ENCODE results near the gene KRT16. TPM values are rescaled to one million over a fixed set of nuclear protein-coding genes. Genes with fewer than 3 reads are reported as not detected.
"Not testable (repeated sequence)": the region's sequence is repeated elsewhere in the genome, so short reads cannot be mapped to it uniquely, and the experiment has no call there.

KRT16 gene
- total RNA-seq, 1 experiment from 2014 or later = not detected

DNA sequence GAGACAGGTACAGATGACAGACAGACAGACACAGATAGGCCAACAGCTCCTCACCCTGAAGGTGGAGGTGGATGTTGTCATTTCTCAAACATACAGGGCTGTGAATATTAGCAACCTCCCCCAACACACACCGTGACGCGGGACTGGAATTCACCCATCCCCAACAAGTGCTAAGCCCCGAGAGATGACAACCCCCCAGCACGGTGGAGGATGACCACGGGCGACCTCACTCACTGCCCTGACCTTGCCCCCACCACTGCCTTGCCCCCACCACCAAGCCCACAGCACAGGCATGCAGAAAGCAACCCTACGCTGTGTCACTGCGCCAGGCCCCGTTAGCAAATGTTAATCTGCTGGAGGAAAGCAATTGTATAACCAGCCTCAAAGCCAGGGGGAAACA lies 16.7 kb upstream of the KRT16 start:
- Histone ChIP-seq H3K4me2 (ENCODE audit: insufficient read depth, insufficient read length, low read length) (no peak overlapping the region), H3K56ac (ENCODE audit: insufficient read length, low read depth, low read length) (no peak overlapping the region), H4K20me1 (ENCODE audit: control insufficient read depth, insufficient read depth, insufficient read length) (no peaks in the 10 kb centered on the region), H3K79me1 (ENCODE audit: insufficient read depth, low read depth, low read length, poor library complexity, severe bottlenecking) (no peaks in the 10 kb centered on the region), H2BK20ac (ENCODE audit: low read depth, low read length, poor library complexity, severe bottlenecking) (no peak overlapping the region), H3K79me2 (ENCODE audit: insufficient read depth, low read length) (no peaks in the 10 kb centered on the region), H3K18ac (ENCODE audit: insufficient read length, low read depth, low read length) (no peak overlapping the region), H2AFZ (ENCODE audit: low read length) (no peak overlapping the region), H3K23ac (ENCODE audit: insufficient read length, low read depth, low read length) (no peak overlapping the region), H2AK5ac (ENCODE audit: insufficient read length, low read length) (no peak overlapping the region), H2BK15ac (ENCODE audit: low read depth, low read length) (no peak overlapping the region), H4K8ac (replicated peaks; ENCODE audit: insufficient read length, low read depth, low read length) (no peak overlapping the region), H2BK5ac (ENCODE audit: insufficient read length, low read length) (no peak overlapping the region), H3K4ac (ENCODE audit: low read depth, low read length) (no peak overlapping the region), H2BK12ac (ENCODE audit: insufficient read length, low read depth, low read length) (no peak overlapping the region), H3K23me2 (ENCODE audit: insufficient read length, low read depth, low read length, poor library complexity, severe bottlenecking) (no peaks in the 10 kb centered on the region), H3K9ac (ENCODE audit: extremely low read depth, insufficient read length, low read length) (no peak overlapping the region), H3T11ph (ENCODE audit: low read length) (no peak overlapping the region), H3K4me1 (ENCODE audit: insufficient read depth, low read length) (no peaks in the 10 kb centered on the region; the same call in 1 of the 2 replicates), H4K5ac (ENCODE audit: insufficient read length, low read depth, low read length) (no peak overlapping the region), H3K27me3 (ENCODE audit: insufficient read depth, low read length) (no peaks in the 10 kb centered on the region), H2BK120ac (ENCODE audit: low read depth, low read length, poor library complexity, severe bottlenecking) (no peak overlapping the region), H3K27ac (ENCODE audit: insufficient read length, low read depth, low read length) (no peak overlapping the region), H3K9me3 (ENCODE audit: control insufficient read depth, low read depth, low read length) (no peaks in the 10 kb centered on the region), H4K91ac (ENCODE audit: insufficient read length, low read depth, low read length) (no peak overlapping the region), H3K14ac (ENCODE audit: insufficient read depth, low read length) (no peak overlapping the region)
- Mint-ChIP-seq H3K4me1 (peaks cover 25 to 33% of the 10 kb centered on the region in 2 experiments), H3K36me3 (ENCODE audit: insufficient read depth in 1 of 3, low read depth in 3 of 3) (no peaks in the 10 kb centered on the region; a peak in 1 of 7 replicates), H3K4me3 (no peak overlapping the region), H3K27me3 (ENCODE audit: low read depth) (no peaks in the 10 kb centered on the region), H3K27ac (peak overlapping the region in 1 of 3 experiments; percentile 59; a peak in 1 of 7 replicates), H3K9me3 (no peaks in the 10 kb centered on the region)
- no CpG with 5 or more reads among the region's 10 CpGs for WGBS (ENCODE audit: extremely low coverage, insufficient read length, low lambda C conversion rate)
- DNase-seq = no peak
- TF ChIP-seq, protein P1, sequence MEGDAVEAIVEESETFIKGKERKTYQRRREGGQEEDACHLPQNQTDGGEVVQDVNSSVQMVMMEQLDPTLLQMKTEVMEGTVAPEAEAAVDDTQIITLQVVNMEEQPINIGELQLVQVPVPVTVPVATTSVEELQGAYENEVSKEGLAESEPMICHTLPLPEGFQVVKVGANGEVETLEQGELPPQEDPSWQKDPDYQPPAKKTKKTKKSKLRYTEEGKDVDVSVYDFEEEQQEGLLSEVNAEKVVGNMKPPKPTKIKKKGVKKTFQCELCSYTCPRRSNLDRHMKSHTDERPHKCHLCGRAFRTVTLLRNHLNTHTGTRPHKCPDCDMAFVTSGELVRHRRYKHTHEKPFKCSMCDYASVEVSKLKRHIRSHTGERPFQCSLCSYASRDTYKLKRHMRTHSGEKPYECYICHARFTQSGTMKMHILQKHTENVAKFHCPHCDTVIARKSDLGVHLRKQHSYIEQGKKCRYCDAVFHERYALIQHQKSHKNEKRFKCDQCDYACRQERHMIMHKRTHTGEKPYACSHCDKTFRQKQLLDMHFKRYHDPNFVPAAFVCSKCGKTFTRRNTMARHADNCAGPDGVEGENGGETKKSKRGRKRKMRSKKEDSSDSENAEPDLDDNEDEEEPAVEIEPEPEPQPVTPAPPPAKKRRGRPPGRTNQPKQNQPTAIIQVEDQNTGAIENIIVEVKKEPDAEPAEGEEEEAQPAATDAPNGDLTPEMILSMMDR (conservative IDR thresholded peaks at IDR 0.05) = no peak

DNA sequence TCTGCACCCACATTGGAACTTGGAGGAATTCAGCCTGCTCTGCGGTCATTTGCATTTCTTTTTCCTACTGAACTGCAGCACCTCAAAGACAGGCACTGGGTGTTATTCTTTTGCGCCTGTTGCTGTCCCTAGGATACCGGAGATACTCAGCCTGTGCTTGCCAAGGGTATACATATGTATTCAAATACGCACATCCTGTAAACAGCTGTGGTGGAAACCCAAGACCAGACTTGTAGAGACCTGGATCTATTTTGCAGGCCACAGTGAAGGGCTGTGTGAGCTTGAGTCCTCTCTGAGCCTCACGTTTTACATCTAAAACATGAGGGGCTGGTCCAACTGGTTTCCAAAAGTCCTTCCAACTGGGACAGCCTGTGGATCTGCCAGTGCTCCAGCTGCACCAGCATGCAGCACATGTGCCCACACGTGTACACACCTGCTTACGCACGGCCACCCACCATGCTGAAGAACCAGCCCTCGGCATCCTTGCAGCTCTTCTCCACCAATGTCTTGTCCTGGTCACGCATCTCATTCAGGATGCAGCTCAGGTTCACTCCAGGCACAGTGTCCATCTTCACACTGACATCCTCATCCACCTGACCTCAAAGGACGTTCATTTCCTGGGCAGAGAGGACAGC lies 16.2 kb upstream of the KRT16 start:
- not testable (repeated sequence) for H3K36me3 Mint-ChIP-seq (ENCODE audit: insufficient read depth in 1 of 3, low read depth in 3 of 3); H3K23me2 ChIP-seq (ENCODE audit: insufficient read length, low read depth, low read length, poor library complexity, severe bottlenecking); H3K4me2 ChIP-seq (ENCODE audit: insufficient read depth, insufficient read length, low read length); H3K18ac ChIP-seq (ENCODE audit: insufficient read length, low read depth, low read length); H4K5ac ChIP-seq (ENCODE audit: insufficient read length, low read depth, low read length); H2AK5ac ChIP-seq (ENCODE audit: insufficient read length, low read length); H3K9me3 Mint-ChIP-seq; H3K27me3 ChIP-seq (ENCODE audit: insufficient read depth, low read length); H3K27ac Mint-ChIP-seq; H3K9ac ChIP-seq (ENCODE audit: extremely low read depth, insufficient read length, low read length); H3K79me2 ChIP-seq (ENCODE audit: insufficient read depth, low read length); H3K4ac ChIP-seq (ENCODE audit: low read depth, low read length); H4K8ac ChIP-seq (replicated peaks; ENCODE audit: insufficient read length, low read depth, low read length); DNase-seq; H3K27me3 Mint-ChIP-seq (ENCODE audit: low read depth); H2BK12ac ChIP-seq (ENCODE audit: insufficient read length, low read depth, low read length); H2BK120ac ChIP-seq (ENCODE audit: low read depth, low read length, poor library complexity, severe bottlenecking); H3K56ac ChIP-seq (ENCODE audit: insufficient read length, low read depth, low read length); H3K14ac ChIP-seq (ENCODE audit: insufficient read depth, low read length); H3T11ph ChIP-seq (ENCODE audit: low read length); H2BK15ac ChIP-seq (ENCODE audit: low read depth, low read length); H4K20me1 ChIP-seq (ENCODE audit: control insufficient read depth, insufficient read depth, insufficient read length); H4K91ac ChIP-seq (ENCODE audit: insufficient read length, low read depth, low read length); H3K4me1 ChIP-seq (ENCODE audit: insufficient read depth, low read length); H2AFZ ChIP-seq (ENCODE audit: low read length); H3K27ac ChIP-seq (ENCODE audit: insufficient read length, low read depth, low read length); H2BK20ac ChIP-seq (ENCODE audit: low read depth, low read length, poor library complexity, severe bottlenecking); H3K4me3 Mint-ChIP-seq; H3K9me3 ChIP-seq (ENCODE audit: control insufficient read depth, low read depth, low read length); H3K79me1 ChIP-seq (ENCODE audit: insufficient read depth, low read depth, low read length, poor library complexity, severe bottlenecking); H3K23ac ChIP-seq (ENCODE audit: insufficient read length, low read depth, low read length); H2BK5ac ChIP-seq (ENCODE audit: insufficient read length, low read length)
- H3K4me1 Mint-ChIP-seq = peaks cover 25 to 33% of the 10 kb centered on the region in 2 experiments
- WGBS (ENCODE audit: extremely low coverage, insufficient read length, low lambda C conversion rate) = no CpG with 5 or more reads among the region's 11 CpGs
